ENCODE data around the gene RIMS1. TPM values are rescaled to one million over a fixed set of nuclear protein-coding genes. Genes with fewer than 3 reads are reported as not detected.

The RIMS1 gene
- total RNA-seq, 1 donor from 2014 or later = 2.2 TPM

DNA sequence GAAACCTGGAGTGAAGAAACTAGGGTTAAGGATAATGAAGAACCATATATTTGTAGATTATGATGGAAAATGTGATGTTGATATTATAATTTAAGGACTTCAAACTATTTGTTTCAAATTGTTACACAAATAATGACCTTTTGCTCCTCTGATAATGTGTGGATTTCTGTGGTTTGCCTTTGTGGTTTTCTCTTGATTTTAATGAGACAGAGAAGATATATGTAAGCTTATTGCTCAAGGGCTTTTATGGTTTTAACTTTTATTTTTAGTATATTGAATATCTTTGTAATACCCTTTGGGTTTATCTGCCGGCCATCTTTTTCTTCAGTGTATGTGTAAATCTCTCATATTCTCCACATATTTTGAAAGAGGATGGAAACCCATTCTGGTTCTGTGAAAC is 362.3 kb downstream of the RIMS1 start:
- Histone ChIP-seq H3K9me3 (ENCODE audit: insufficient read depth, low read depth, low read length) (no peaks in the 10 kb centered on the region), H3K27me3 (ENCODE audit: insufficient read depth, low read length) (no peaks in the 10 kb centered on the region), H3K4me3 (ENCODE audit: insufficient read depth, low read depth, low read length) (no peak overlapping the region), H3K79me2 (ENCODE audit: insufficient read depth, low read length) (no peaks in the 10 kb centered on the region), H3K36me3 (ENCODE audit: insufficient read depth, low read length) (no peaks in the 10 kb centered on the region), H4K20me1 (ENCODE audit: insufficient read depth, low read length) (no peaks in the 10 kb centered on the region), H3K4me1 (ENCODE audit: insufficient read depth, low read length) (no peaks in the 10 kb centered on the region), H3K9ac (ENCODE audit: low read length) (no peak overlapping the region), H2AFZ (ENCODE audit: low read depth, low read length) (no peak overlapping the region), H3K4me2 (ENCODE audit: low read length) (no peak overlapping the region), H3K27ac (ENCODE audit: low read depth, low read length) (no peak overlapping the region)
- Mint-ChIP-seq H3K4me3 (ENCODE audit: unreplicated experiment) (no peak overlapping the region), H3K36me3 (ENCODE audit: low read depth, unreplicated experiment) (no peaks in the 10 kb centered on the region), H3K9me3 (ENCODE audit: unreplicated experiment) (no peaks in the 10 kb centered on the region), H3K27ac (ENCODE audit: unreplicated experiment) (no peak overlapping the region), H3K27me3 (ENCODE audit: low read depth, unreplicated experiment) (no peaks in the 10 kb centered on the region), H3K4me1 (ENCODE audit: low read depth, unreplicated experiment) (peaks cover 6% of the 10 kb centered on the region)
- FAIRE-seq (no peak), DNase-seq (ENCODE audit: low read depth) (peak; percentile 25)
- TF ChIP-seq, protein P1, sequence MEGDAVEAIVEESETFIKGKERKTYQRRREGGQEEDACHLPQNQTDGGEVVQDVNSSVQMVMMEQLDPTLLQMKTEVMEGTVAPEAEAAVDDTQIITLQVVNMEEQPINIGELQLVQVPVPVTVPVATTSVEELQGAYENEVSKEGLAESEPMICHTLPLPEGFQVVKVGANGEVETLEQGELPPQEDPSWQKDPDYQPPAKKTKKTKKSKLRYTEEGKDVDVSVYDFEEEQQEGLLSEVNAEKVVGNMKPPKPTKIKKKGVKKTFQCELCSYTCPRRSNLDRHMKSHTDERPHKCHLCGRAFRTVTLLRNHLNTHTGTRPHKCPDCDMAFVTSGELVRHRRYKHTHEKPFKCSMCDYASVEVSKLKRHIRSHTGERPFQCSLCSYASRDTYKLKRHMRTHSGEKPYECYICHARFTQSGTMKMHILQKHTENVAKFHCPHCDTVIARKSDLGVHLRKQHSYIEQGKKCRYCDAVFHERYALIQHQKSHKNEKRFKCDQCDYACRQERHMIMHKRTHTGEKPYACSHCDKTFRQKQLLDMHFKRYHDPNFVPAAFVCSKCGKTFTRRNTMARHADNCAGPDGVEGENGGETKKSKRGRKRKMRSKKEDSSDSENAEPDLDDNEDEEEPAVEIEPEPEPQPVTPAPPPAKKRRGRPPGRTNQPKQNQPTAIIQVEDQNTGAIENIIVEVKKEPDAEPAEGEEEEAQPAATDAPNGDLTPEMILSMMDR (IDR thresholded peaks at IDR 0.05; ENCODE audit: insufficient read depth, low read depth, low read length) = no peak
- no peak for TF ChIP-seq EZH2 (IDR thresholded peaks at IDR 0.05; ENCODE audit: insufficient read depth, low read length)

DNA sequence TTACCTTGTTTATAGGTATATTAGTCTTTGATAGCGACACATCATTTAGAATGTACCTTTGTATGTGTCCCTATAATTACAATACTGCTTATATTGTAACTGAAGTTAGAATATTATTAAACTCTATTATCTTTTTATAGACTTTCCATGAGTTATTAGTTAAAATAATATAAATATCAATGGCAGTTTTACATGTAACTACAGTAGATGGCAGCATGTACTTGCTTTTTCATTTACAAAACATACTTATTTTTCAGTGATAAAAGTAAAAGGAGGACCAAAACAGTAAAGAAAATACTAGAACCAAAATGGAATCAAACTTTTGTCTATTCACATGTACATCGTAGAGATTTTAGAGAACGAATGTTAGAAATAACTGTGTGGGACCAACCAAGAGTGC is 364.3 kb downstream of the RIMS1 start:
- no peak overlapping the region for H3K4me3 Mint-ChIP-seq (ENCODE audit: unreplicated experiment)
- no peak for DNase-seq (ENCODE audit: low read depth)
- no peak for FAIRE-seq
- Histone ChIP-seq H3K36me3 (ENCODE audit: insufficient read depth, low read length) (no peaks in the 10 kb centered on the region), H3K9ac (ENCODE audit: low read length) (no peak overlapping the region), H4K20me1 (ENCODE audit: insufficient read depth, low read length) (no peaks in the 10 kb centered on the region), H3K4me3 (ENCODE audit: insufficient read depth, low read depth, low read length) (no peak overlapping the region), H3K79me2 (ENCODE audit: insufficient read depth, low read length) (no peaks in the 10 kb centered on the region), H3K4me2 (ENCODE audit: low read length) (no peak overlapping the region), H3K9me3 (ENCODE audit: insufficient read depth, low read depth, low read length) (no peaks in the 10 kb centered on the region), H3K27ac (ENCODE audit: low read depth, low read length) (no peak overlapping the region), H3K27me3 (ENCODE audit: insufficient read depth, low read length) (no peaks in the 10 kb centered on the region), H2AFZ (ENCODE audit: low read depth, low read length) (no peak overlapping the region), H3K4me1 (ENCODE audit: insufficient read depth, low read length) (no peaks in the 10 kb centered on the region)
- no peaks in the 10 kb centered on the region for H3K36me3 Mint-ChIP-seq (ENCODE audit: low read depth, unreplicated experiment)
- peaks cover 4% of the 10 kb centered on the region for H3K4me1 Mint-ChIP-seq (ENCODE audit: low read depth, unreplicated experiment)
- no peaks in the 10 kb centered on the region for H3K27me3 Mint-ChIP-seq (ENCODE audit: low read depth, unreplicated experiment)
- no peak for TF ChIP-seq EZH2 (IDR thresholded peaks at IDR 0.05; ENCODE audit: insufficient read depth, low read length)
- TF ChIP-seq, protein P1 (IDR thresholded peaks at IDR 0.05; ENCODE audit: insufficient read depth, low read depth, low read length) = no peak
- no peak overlapping the region for H3K27ac Mint-ChIP-seq (ENCODE audit: unreplicated experiment)
- H3K9me3 Mint-ChIP-seq (ENCODE audit: unreplicated experiment) = no peaks in the 10 kb centered on the region

- H3K4me2 ChIP-seq (ENCODE audit: low read length) = peak overlapping the region; percentile 69
- H3K79me2 ChIP-seq (ENCODE audit: insufficient read depth, low read length) = no peaks in the 10 kb centered on the region
- peak; percentile 4 for DNase-seq (ENCODE audit: low read depth)
- H3K9me3 ChIP-seq (ENCODE audit: insufficient read depth, low read depth, low read length) = no peaks in the 10 kb centered on the region
- H3K27me3 ChIP-seq (ENCODE audit: insufficient read depth, low read length) = no peaks in the 10 kb centered on the region
- no peak overlapping the region for H3K4me3 Mint-ChIP-seq (ENCODE audit: unreplicated experiment)
- no peaks in the 10 kb centered on the region for H4K20me1 ChIP-seq (ENCODE audit: insufficient read depth, low read length)
- no peaks in the 10 kb centered on the region for H3K27me3 Mint-ChIP-seq (ENCODE audit: low read depth, unreplicated experiment)
- FAIRE-seq = no peak
- no peaks in the 10 kb centered on the region for H3K36me3 Mint-ChIP-seq (ENCODE audit: low read depth, unreplicated experiment)
- peak overlapping the region; percentile 4 for H3K27ac ChIP-seq (ENCODE audit: low read depth, low read length)
- H3K4me1 ChIP-seq (ENCODE audit: insufficient read depth, low read length) = no peaks in the 10 kb centered on the region
- TF ChIP-seq, protein P1 (IDR thresholded peaks at IDR 0.05; ENCODE audit: insufficient read depth, low read depth, low read length) = no peak
- TF ChIP-seq EZH2 (IDR thresholded peaks at IDR 0.05; ENCODE audit: insufficient read depth, low read length) = no peak
- H3K4me1 Mint-ChIP-seq (ENCODE audit: low read depth, unreplicated experiment) = no peaks in the 10 kb centered on the region
- no peak overlapping the region for H3K27ac Mint-ChIP-seq (ENCODE audit: unreplicated experiment)
- no peak overlapping the region for H2AFZ ChIP-seq (ENCODE audit: low read depth, low read length)
- H3K9me3 Mint-ChIP-seq (ENCODE audit: unreplicated experiment) = no peaks in the 10 kb centered on the region
- peak overlapping the region; percentile 16 for H3K9ac ChIP-seq (ENCODE audit: low read length)
- no peaks in the 10 kb centered on the region for H3K36me3 ChIP-seq (ENCODE audit: insufficient read depth, low read length)
- H3K4me3 ChIP-seq (ENCODE audit: insufficient read depth, low read depth, low read length) = no peak overlapping the region
Measured at GRCh38 chr6:72260489-72260888, 374.1 kb downstream of the RIMS1 start.

Measured in astrocyte (in vitro differentiated cells and primary cell).